ENCODE data around the gene ACTR6. TPM values are rescaled to one million over a fixed set of nuclear protein-coding genes. Genes with fewer than 3 reads are reported as not detected.

Gene ACTR6
- 10 to 100 TPM; 32.2 to 32.3 TPM for total RNA-seq

DNA sequence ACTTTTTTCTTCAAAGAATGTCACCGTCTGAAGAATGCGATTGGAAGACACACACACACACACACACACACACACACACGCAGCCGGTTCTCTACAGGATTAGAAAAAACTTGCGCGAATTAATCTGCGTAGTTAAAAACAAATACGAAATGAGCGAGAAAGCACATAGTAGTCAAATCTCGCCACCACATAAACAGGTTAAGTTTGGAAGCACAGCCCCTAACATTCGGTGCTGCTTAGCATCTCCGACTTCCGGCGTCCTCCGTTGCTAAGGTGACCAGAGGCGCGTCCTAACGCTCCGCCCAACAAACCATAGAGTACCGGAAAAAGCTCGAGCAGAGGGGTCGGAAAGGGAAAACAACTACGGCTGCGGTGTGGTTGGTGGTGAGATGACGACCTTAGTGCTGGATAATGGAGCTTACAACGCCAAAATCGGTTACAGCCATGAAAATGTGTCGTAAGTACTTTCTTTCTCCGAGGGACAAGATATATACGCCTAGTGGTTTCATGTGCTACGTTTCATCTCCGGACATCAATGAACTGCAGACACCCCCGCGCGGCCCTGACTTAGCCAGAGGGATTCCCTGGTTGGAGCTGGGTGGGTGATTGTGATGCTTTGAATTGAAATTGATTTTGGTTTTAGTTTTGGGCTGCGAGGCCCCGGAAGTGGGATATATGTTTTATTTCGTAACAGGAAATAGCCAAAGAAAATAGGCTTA is at the start of gene ACTR6:
TSS of gene ACTR6 (plus strand) at position 353 of the 719 bp plus-strand sequence. CDS start at position 390, 37 bp downstream.

DNA sequence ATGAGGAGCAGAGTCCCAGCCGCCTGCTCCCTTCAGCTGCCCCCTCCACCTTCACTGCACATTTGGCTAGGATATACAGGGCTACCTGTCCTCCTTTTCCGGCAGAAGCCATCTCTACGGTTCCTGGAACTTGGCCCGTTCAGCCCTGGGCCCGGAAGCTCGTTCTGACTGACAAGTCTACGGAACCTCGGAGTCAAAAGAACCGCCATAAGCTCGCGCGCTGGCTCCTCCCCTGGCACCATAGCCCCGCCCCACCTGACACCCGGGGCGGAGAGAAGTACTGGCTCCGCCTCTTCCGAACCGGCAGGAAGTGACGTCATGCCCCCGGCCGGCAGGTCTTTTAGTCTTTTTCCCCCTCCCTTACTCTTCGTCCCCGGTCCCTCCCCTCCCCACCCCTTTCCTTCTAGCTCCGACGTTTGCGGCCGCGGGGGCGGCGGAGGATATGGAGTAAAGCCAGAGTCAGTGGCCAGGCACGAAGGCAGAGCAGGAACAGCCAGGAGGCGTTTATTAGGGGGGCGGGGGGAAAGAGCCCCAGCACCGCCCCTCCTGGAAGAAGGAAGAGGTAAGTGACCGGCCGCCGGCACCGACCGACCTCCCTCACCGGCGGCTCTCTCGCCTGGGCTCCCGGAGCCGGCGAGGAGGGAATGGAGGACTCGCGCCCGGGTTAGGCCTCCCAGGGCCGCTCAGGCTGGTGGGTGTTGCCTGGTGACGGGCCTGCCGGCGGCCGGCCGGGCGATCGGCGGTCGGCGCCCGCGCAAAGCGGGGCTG is 66.4 kb downstream of the ACTR6 start, which contains the start of the genes DEPDC4 and SCYL2:
TSS of gene DEPDC4 (minus strand) at position 245 of the 768 bp plus-strand sequence. CDS start at position 242, 3 bp downstream.
TSS of gene SCYL2 (plus strand) at position 343 of the 768 bp plus-strand sequence. CDS start 15,794 bp downstream, outside the sequence.

Small RNA genes lying within 50 kb of the gene (microRNA-seq; reads per million reads assigned to microRNA genes)
- not detected for gene MIR1827 (ENCODE audit: borderline microRNAs expressed, borderline replicate concordance)

Other genes starting within 250 kb of the ACTR6 start
- gene ANKS1B, start 215.9 kb upstream of the ACTR6 start, total RNA-seq = under 1 TPM in 1 of 2 experiments, not detected in 1; 0.41 TPM
- 10 to 100 TPM; 17.5 to 17.9 TPM for gene BLTP3B, start 57.9 kb upstream of the ACTR6 start, total RNA-seq
- 1 to 10 TPM; 1.8 to 2.6 TPM for gene DEPDC4, start 66.3 kb downstream of the ACTR6 start, total RNA-seq
- gene SCYL2, start 66.4 kb downstream of the ACTR6 start, total RNA-seq = 10 to 100 TPM; 40.9 to 42.0 TPM
- not detected for gene SLC17A8, start 156.3 kb downstream of the ACTR6 start, total RNA-seq